ENCODE data around the gene SDF2. TPM values are rescaled to one million over a fixed set of nuclear protein-coding genes. Genes with fewer than 3 reads are reported as not detected.

Gene SDF2
- total RNA-seq, 4 donors from 2014 or later = 26.7 to 45.3 (median 32.4) TPM

- no peaks in the 10 kb centered on the region for H3K9me3 ChIP-seq
- peak within 1 kb of the TSS; percentile 92 to 96 (median 94) for H3K27ac ChIP-seq
- peak; percentile 88 to 92 for DNase-seq (ENCODE audit: low spot score in 2 of 2)
- peaks cover 0 to 53% (median 15%) of the 10 kb centered on the region in 3 donors for H3K36me3 ChIP-seq
- H3K4me1 ChIP-seq = peaks cover 4 to 37% (median 24%) of the 10 kb centered on the region in 4 donors
- H3K27me3 ChIP-seq = no peaks in the 10 kb centered on the region
- TF ChIP-seq EP300 (IDR thresholded peaks at IDR 0.05) = peak; percentile 61 to 95
- TF ChIP-seq POLR2A (IDR thresholded peaks at IDR 0.05) = peak; percentile 77 to 94
- peak in 3 of 5 experiments; percentile 6 to 68 (median 66) for TF ChIP-seq CTCF (IDR thresholded peaks at IDR 0.05)
- H3K4me3 ChIP-seq = peak within 1 kb of the TSS; percentile 91 to 100 (median 92)
- WGBS, 2 donors = 0 to 1% methylated on average over 35 to 73 of the region's 89 CpGs
These were observed 16.7 kb downstream of the SDF2 start, which contains the start of gene BLTP2 for GRCh38 chr17:28644787-28645575. TSS of gene BLTP2 (minus strand) at chr17:28645158. CDS start at chr17:28645056, 102 bp downstream.

- Histone ChIP-seq H3K27ac (peak overlapping the region; percentile 92 to 96 (median 94)), H3K9me3 (no peaks in the 10 kb centered on the region), H3K4me1 (peaks cover 4 to 37% (median 24%) of the 10 kb centered on the region in 4 donors), H3K27me3 (no peaks in the 10 kb centered on the region), H3K36me3 (peaks cover 0 to 53% (median 20%) of the 10 kb centered on the region in 3 donors), H3K4me3 (peak overlapping the region; percentile 91 to 100 (median 92))
- TF ChIP-seq EP300 (IDR thresholded peaks at IDR 0.05) (no peak), POLR2A (IDR thresholded peaks at IDR 0.05) (no peak), CTCF (IDR thresholded peaks at IDR 0.05) (peak; percentile 36 to 49 (median 47))
- WGBS, 2 donors = 0 to 4% methylated on average over 16 to 18 of the region's 18 CpGs
- DNase-seq (ENCODE audit: low spot score in 2 of 2) = peak in 1 of 2 donors; percentile 33
These were observed 17.5 kb downstream of the SDF2 start for GRCh38 chr17:28643983-28644786.

GRCh38 chr17:28641579-28641978 is 20.1 kb downstream of the SDF2 start:
- Histone ChIP-seq H3K4me3 (no peak overlapping the region), H3K36me3 (peaks cover 0 to 66% (median 40%) of the 10 kb centered on the region in 3 donors), H3K4me1 (peaks cover 4 to 30% (median 23%) of the 10 kb centered on the region in 4 donors), H3K27me3 (no peaks in the 10 kb centered on the region), H3K9me3 (no peaks in the 10 kb centered on the region), H3K27ac (no peak overlapping the region)
- 92 to 96% methylated on average over 2 of the region's 2 CpGs for WGBS, 2 donors
- TF ChIP-seq CTCF (IDR thresholded peaks at IDR 0.05) (no peak), EP300 (IDR thresholded peaks at IDR 0.05) (no peak), POLR2A (IDR thresholded peaks at IDR 0.05) (no peak)
- no peak for DNase-seq (ENCODE audit: low spot score in 2 of 2)

- no peak for DNase-seq (ENCODE audit: low spot score in 2 of 2)
- Histone ChIP-seq H3K36me3 (peaks cover 0 to 100% (median 63%) of the 10 kb centered on the region in 3 donors), H3K27ac (no peak overlapping the region), H3K4me3 (no peak overlapping the region), H3K4me1 (no peaks in the 10 kb centered on the region), H3K9me3 (no peaks in the 10 kb centered on the region), H3K27me3 (no peaks in the 10 kb centered on the region)
- TF ChIP-seq POLR2A (IDR thresholded peaks at IDR 0.05) = no peak
- TF ChIP-seq CTCF (IDR thresholded peaks at IDR 0.05) = no peak
- TF ChIP-seq EP300 (IDR thresholded peaks at IDR 0.05) = no peak
- 89 to 100% methylated on average over 1 of the region's 1 CpG for WGBS, 2 donors
These were observed 26.2 kb downstream of the SDF2 start for GRCh38 chr17:28635506-28635905.
